GM12878 (cell line): ENCODE data around the gene ZBTB38. TPM values are rescaled to one million over a fixed set of nuclear protein-coding genes. Genes with fewer than 3 reads are reported as not detected.

ENCODE experiments used
- BHLHE40 ChIP-seq, 2 experiments: fragments of 450-650 bp in 1 of 2; IDR thresholded peaks; 2 replicates each; pipeline ENCODE4 v1.6.1; 2011 to 2017; ENCODE audit warnings: low read depth in 2 of 2, borderline replicate concordance in 1 of 2, improper control_type of control experiment in 1 of 2, low read length in 1 of 2, mild to moderate bottlenecking in 1 of 2
- CEBPZ ChIP-seq: fragments of 150-350 bp; IDR thresholded peaks from 2 replicates; pipeline ENCODE4 v1.6.1; 2016; ENCODE audit warnings: low read depth, low read length
- EED ChIP-seq: sonication (generic); IDR thresholded peaks from 2 replicates; pipeline ENCODE4 v1.6.1; 2016; ENCODE audit warnings: antibody characterized with exemption, low read depth
- HDAC2 ChIP-seq: fragments of 200-600 bp; sonication (generic); IDR thresholded peaks from 2 replicates; pipeline ENCODE4 v1.6.1; 2017
- HSF1 ChIP-seq: fragments of 150-350 bp; IDR thresholded peaks from 2 replicates; pipeline ENCODE4 v1.6.1; 2014; ENCODE audit warnings: mild to moderate bottlenecking, low read depth, low read length
- IRF5 ChIP-seq: fragments of 450-650 bp; IDR thresholded peaks from 2 replicates; pipeline ENCODE4 v1.6.1; 2017; ENCODE audit warnings: borderline replicate concordance
- MTA2 ChIP-seq: fragments of 450-650 bp; IDR thresholded peaks from 2 replicates; pipeline ENCODE4 v1.6.1; 2016; ENCODE audit warnings: low read depth, mild to moderate bottlenecking, moderate library complexity
- MXI1 ChIP-seq: fragments of 150-350 bp; IDR thresholded peaks from 2 replicates; pipeline ENCODE4 v1.6.1; 2011; ENCODE audit warnings: low read depth, mild to moderate bottlenecking, inconsistent platforms, low read length, improper control_type of control experiment
- NR2C1 ChIP-seq: fragments of 450-650 bp; IDR thresholded peaks from 2 replicates; pipeline ENCODE4 v1.6.1; 2017; ENCODE audit warnings: antibody characterized with exemption, mild to moderate bottlenecking, moderate library complexity
- PML ChIP-seq: IDR thresholded peaks from 2 replicates; pipeline ENCODE4 v1.6.1; 2012; ENCODE audit warnings: low read length, inconsistent platforms
- PRDM15 ChIP-seq: fragments of 450-650 bp; formaldehyde crosslinking; IDR thresholded peaks from 2 replicates; pipeline ENCODE4 v1.4.0; 2020; ENCODE audit warnings: mild to moderate bottlenecking, moderate library complexity
- RELA ChIP-seq: fragments of 450-650 bp; IDR thresholded peaks from 2 replicates; pipeline ENCODE4 v1.8.0; 2014; ENCODE audit warnings: borderline replicate concordance; ENCODE audit not compliant: partially characterized antibody
- SREBF1 ChIP-seq: IDR thresholded peaks from 2 replicates; pipeline ENCODE4 v1.6.1; 2012; ENCODE audit warnings: mild to moderate bottlenecking, low read length
- ZBTB40 ChIP-seq: fragments of 450-650 bp; IDR thresholded peaks from 2 replicates; pipeline ENCODE4 v1.6.1; 2016; ENCODE audit warnings: mild to moderate bottlenecking, moderate library complexity, borderline replicate concordance
- polyA plus RNA-seq, 11 experiments: library from polyadenylated mRNA; depleted of rRNA in 4 of 11; unstranded in 6 of 11; stranded (reverse) in 5 of 11; fragments of >200 nt; fragmentation: Nextera tagmentation in 4 of 11; fragmentation: Illumina TruSeq in 1 of 11; extraction: Ambion mirVana in 4 of 11; extraction: Trizol in 1 of 11; gene quantifications; 1 replicate in 1 of 11; 2 replicates in 10 of 11; pipeline versions ENCODE4 v1.2.1 to v1.2.3, GENCODE V29; 2011 to 2016; ENCODE audit warnings: inconsistent platforms in 2 of 11, missing spikeins in 2 of 11, low read depth in 1 of 11
- total RNA-seq, 4 experiments: library from RNA; depleted of rRNA in 3 of 4; stranded (reverse); fragments of >200 nt in 3 of 4; fragmentation: Illumina TruSeq in 1 of 4; extraction: Trizol in 1 of 4; gene quantifications; 2 replicates each; pipeline versions ENCODE4 v1.2.1 to v1.2.3, GENCODE V29; 2013 to 2021

ZBTB38 gene
- total and polyA plus RNA-seq, 10 of the 15 experiments (the other 5 are each of a cell fraction or from before 2014, with no cell fraction given), result 34.2 to 115 (median 88.6) TPM

- TF ChIP-seq CEBPZ (no peak), IRF5 (no peak), ZBTB40 (0 out of 2 replicates have a peak, but pooled peaks have one; percentile 2), EED (peak; percentile 85), BHLHE40 (IDR thresholded peaks at IDR 0.05; ENCODE audit: borderline replicate concordance in 1 of 2, low read depth in 2 of 2, low read length in 1 of 2) (peak; percentile 48 to 74; a peak in 3 of 4 replicates), HSF1 (no peak), RELA (no peak), PRDM15 (no peak), PML (0 out of 2 replicates have a peak, but pooled peaks have one; percentile 29), HDAC2 (no peak), NR2C1 (no peak), MTA2 (peak; percentile 53; the same call in 1 of the 2 replicates), MXI1 (no peak), SREBF1 (no peak)
Observed at GRCh38 chr3:141380987-141381386, 12.7 kb downstream of the ZBTB38 start (continued).
